DMS114 treated with DMSO at 0.1 percent for 48 hours (cell line): ENCODE measurements around the gene POLR2B.
"Not testable (repeated sequence)": the region's sequence is repeated elsewhere in the genome, so short reads cannot be mapped to it uniquely, and the experiment has no call there.

Experiments
- DNase-seq: peaks from one replicate; lab custom pipeline; 2025; ENCODE audit not compliant: unreplicated experiment; lab: John Stamatoyannopoulos, UW

Gene POLR2B

GRCh38 chr4:56986192-56986591 is 7.5 kb downstream of the POLR2B start:
- no peak for DNase-seq

GRCh38 chr4:56986952-56987351 is 8.3 kb downstream of the POLR2B start:
- no peak for DNase-seq

DNA sequence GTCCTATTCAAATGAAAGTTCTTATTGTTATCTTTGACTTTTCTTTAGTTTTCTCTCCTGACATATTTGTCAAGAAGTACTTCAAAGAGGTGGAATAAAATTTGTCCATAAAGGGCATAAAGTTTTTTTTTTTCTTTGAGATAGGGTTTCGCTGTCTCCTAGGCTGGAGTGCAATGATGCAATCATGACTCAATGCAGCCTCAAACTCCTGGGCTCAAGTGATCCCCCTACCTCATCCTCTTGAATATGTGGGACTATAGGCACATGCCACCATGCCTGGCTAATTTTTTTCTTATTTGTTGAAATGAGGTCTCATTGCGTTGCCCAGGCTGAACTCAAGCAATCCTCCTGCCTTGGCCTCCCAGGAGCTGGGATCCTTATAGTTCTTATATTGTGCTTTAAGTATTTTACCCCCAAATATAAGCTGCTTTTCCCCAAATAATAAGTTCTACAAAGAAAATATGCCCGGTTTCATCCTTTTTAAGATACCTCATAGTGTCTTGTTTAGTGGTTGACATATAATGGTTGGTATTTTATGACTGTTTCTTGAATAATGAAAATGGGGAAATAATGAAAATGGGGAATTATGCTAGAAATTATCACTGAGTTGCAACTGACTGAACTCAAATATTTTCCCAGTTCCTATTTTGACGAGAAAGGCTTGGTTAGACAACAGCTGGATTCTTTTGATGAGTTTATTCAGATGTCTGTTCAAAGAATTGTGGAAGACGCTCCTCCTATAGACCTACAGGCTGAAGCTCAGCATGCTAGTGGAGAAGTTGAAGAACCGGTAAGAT is 11.6 kb downstream of the POLR2B start:
- DNase-seq, result no peak

DNA sequence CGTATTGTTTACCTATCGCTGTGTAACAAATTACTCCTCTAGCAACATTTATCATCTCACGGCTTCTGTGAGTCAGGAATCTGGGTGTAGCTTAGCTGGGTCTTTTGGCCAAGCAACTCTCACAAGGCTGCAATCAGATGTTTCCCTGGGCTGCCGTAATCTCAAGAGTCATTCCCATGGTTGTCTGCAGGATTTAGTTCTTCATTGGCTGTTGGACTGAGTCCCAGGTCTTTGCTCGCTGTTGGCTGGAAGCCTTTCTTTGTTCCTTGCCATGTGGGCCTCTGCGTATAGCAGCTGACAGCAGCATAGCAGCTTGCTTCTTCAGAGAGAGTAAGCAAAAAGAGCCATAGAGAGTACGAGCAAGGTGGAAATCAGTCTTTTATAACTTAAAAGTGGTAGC is 16.8 kb downstream of the POLR2B start:
- no peak for DNase-seq

- DNase-seq, result no peak
Measured at GRCh38 chr4:56999751-57000150, 21.1 kb downstream of the POLR2B start.

DNA sequence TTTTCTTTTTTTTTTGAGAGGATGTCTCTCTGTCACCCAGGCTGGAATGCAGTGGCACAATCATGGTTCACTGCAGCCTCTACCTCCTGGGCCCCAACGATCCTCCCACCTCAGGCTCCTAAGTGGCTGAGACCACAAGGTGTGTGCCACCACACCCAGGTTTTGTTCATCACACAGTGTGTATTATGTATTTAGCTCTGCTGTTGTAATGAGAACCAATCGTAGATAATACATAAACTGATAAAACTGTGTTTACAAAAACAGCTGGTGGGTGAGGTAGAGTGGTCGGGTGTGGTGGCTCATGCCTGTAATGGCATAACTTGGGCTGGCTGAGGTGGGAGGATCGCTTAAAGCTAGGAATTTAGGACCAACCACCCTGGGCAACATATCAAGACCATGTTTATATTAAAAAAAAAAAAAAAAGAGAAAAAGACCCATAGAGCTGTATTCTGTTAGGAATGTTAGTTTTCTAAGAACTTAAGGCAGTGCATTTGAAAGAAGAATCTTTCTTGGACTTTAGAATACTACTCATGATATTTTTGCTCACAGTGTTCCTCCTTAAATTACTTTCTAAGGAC is 34.9 kb downstream of the POLR2B start:
- DNase-seq, result no peak

DNA sequence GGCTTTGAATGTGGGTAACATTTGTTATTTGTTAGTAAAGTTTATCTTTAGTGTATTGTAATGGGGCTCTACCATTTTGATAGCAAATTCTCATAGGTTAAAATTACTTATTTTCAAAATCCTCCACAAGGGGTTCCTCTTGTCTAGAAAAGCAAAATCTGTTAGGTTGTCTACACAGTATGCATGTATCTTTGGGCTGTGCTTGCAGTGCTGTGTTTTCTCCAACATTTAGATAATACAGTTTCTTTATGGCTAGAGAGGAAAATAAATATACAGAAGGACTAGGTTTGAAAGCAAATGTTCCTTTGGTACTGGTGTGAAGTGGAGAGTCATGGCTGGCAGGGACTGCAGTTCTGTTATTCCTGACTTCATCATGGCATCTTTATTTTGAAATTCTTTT is 40.3 kb downstream of the POLR2B start:
- no peak for DNase-seq

GRCh38 chr4:57020467-57021101 is 41.9 kb downstream of the POLR2B start:
- no peak for DNase-seq

DNA sequence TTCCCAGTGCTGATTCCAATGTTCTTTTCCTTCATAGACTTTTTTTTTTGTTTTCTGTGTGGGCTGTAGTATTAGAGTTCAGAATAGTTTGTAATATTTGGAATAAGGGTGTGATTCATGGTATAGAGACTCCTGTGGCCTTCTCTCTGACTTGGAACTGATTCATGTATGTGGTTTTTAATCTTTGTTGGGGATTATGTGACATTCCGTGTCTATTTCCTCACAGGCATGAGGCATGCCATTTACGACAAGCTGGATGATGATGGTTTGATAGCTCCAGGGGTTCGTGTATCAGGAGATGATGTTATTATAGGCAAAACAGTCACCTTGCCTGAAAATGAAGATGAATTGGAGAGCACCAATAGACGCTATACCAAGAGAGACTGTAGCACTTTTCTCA is 44.4 kb downstream of the POLR2B start:
- DNase-seq, result no peak

DNA sequence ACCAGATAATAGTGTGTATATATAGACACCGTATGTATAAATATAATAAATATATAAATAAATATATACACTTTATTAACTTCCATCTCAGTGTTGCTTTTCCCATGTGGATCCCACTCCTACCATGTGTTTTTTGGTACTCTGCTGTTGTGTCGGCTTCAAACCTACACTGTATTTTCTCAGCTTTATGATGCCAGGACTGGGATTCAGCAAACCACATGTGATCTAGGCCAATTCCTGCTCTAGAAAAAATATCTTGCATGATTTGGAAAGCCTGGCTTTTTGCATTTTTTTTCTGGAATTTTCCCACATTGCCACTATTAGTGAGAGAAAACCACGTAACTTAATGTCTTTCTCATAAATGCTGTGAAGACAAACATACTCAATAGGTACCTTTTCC is 55.8 kb downstream of the POLR2B start:
- DNase-seq, result no peak

- DNase-seq, result no peak
Measured at GRCh38 chr4:57037982-57038604, 59.4 kb downstream of the POLR2B start.

GRCh38 chr4:57039345-57039744 is 60.6 kb downstream of the POLR2B start:
- DNase-seq, result no peak

GRCh38 chr4:57040510-57040909 is 61.8 kb downstream of the POLR2B start:
- no peak for DNase-seq

DNA sequence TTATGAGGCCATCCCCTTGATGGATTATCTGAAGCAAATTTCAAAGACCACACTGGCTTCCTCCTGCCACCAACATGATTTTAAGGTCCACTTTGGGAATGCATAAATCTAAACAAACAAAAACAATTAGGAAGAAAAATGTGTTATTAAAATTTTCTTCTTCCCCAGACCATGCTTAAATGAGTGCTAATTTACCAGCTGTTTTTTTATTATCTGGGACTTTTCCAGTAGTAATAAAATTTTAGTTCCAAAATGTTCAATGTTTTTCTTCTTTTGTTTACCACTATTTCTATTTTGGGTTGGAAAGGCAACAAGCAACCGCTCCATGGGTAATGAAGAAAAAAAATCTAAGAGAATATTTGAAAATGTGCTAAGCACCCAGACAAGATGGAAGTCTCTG is 62.3 kb downstream of the POLR2B start:
- no peak for DNase-seq

GRCh38 chr4:57042711-57043169 is 64.0 kb downstream of the POLR2B start:
- DNase-seq, result no peak

DNA sequence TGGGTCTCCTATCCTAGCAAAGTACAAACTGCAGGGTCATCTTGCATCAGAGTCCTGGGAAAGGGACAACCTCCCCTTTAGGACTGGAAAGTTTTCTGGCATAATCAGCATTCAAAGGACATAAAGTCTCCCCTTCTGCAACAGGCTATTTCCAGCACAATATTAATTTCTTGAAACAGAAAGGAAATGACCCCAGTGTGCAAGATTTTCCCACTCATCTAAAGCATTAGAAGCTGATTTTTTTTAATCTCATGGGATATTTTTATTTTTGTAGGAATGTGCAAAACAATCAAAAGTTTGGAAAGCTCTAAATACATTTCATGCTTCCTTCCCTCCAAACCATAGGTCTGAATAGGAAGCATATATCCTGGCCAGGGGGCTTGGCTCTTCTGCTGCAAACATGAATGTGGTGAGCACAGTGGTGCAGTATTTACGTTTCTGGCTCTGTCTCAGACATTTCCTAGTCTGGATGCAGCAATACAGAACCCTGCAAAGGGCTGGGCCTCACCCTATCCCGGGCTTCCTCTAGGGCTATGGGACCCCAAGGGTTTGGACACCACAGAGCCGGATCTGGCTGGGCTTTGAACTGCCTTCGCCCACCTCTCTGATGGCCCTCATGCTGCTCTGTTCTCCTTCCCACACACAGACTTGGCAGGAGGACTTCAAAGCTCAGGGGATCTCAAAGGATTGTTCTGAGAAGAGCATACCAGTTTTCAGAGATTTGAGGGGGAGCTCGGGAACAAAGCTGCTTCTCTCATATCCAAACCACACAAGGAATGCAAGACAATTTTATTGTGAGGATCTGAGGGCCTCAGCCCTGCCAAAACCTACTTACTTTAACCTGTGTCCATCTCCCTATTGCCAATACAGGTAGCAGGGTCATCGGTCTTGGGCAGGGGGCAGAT is 64.9 kb downstream of the POLR2B start:
- no peak for DNase-seq

DNA sequence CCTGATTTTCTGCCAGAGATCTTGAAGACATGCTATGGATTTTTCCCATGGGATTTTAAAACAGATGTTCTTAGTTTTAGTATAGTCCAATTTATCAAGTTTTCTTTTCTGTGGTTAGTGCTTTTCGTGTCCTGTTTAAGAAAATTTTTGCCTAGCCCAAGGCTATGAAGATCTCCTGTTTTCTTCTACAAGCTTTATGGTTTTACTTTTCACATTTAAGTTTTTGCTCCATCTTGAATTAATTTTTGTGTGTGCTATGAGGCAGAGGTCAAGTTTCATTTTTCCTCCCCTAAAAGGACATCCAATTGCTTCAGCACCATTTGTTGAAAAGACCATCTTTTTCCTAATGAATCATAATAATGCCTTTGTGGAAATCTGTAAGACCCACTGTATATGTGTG is 65.6 kb downstream of the POLR2B start:
- DNase-seq, result no peak

GRCh38 chr4:57044996-57045395 is 66.3 kb downstream of the POLR2B start:
- no peak for DNase-seq

GRCh38 chr4:57047046-57047445 is 68.3 kb downstream of the POLR2B start:
- not testable (repeated sequence) for DNase-seq

DNA sequence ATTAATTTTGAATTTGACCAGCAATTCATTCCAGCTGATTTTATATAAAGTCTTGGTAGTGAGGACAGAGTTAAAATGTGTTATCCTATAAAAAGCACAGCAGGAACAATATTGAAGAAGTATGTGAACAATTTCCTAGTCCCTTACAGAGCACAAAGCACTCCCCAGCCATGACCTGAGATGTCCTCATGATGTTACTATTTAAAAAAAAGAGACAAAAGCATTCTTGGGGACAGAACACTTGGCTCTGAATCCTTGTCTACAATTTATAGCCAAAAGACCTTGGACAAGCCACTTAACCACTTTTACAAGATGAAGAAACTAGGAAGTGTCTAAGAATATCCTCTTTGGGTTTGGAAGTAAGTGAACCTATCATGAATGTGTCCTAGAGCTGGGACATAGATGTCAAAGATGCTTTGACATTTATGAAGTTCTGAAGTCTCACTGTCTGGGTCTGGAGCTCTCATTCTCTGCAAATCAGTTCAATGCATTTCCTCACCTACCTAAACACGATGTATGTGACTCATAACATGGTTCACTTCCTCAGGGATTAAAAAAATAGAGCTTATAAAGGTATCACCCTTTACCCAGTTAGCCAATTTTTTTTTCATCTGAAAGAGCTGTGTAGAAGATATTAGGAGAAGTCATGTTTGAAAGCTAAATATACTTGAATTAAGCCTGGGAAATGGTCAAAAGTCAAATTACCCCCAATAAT is 70.1 kb downstream of the POLR2B start:
- DNase-seq, result no peak
